Measurements from ENCODE around the gene PAQR9.

DNA sequence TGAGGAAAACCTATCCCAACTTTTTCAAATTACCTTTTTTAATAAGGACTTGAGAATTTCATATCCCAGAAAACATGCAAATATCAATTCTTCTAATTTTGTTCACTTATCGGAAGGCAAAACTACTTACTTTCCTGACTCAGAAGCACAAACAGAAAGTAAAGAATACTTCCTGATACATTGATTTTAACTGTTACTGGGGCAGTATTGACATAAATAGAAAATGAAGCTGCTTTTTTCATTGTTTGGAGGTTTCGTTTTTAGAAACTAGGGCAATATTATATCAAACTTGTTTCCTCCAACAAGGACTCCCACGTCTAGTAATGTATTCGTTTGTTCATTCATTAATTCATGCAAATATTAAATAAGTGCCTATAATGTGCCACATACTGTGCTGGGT, 19.1 kb downstream of the PAQR9 start:
- TF ChIP-seq POLR2A (IDR thresholded peaks at IDR 0.05; ENCODE audit: low read depth, low read length) = no peak
- TF ChIP-seq POLR2AphosphoS5 (IDR thresholded peaks at IDR 0.05; ENCODE audit: low read depth, low read length) = no peak
- TF ChIP-seq SPI1 (IDR thresholded peaks at IDR 0.05; ENCODE audit: low read depth, low read length) = no peak
- no peak for TF ChIP-seq TAF1 (IDR thresholded peaks at IDR 0.05; ENCODE audit: low read depth, low read length)
- TF ChIP-seq PAX5 (IDR thresholded peaks at IDR 0.05; ENCODE audit: insufficient read depth, low read length, severe bottlenecking) = no peak

Data from GM12891 (cell line).